ENCODE measurements around the gene CASP8. TPM values are rescaled to one million over a fixed set of nuclear protein-coding genes. Genes with fewer than 3 reads are reported as not detected.

Gene CASP8
- total RNA-seq, 1 experiment from 2014 or later: 25.6 TPM

DNA sequence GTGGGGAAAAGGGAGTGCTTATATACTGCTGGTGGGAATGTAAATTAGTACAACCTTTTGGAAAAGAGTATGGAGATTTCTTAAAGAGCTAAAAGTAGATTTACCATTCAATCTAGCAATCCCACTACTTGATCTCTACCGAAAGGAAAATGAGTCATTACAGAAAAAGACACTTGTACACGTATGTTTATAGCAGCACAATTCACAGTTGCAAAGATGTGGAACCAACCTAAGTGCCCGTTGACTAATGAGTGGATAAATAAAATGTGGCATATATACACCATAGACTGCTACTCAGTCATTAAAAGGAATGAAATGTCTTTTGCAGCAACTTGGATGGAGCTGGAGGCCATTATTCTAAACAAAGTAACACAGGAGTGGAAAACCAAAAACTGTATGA, 67.3 kb downstream of the CASP8 start:
- no peak for DNase-seq (ENCODE audit: low read depth)

- DNase-seq (ENCODE audit: low read depth): no peak
Measured at GRCh38 chr2:201329409-201329808, 69.1 kb downstream of the CASP8 start.

Small RNA genes within 50 kb of the gene (small RNA-seq; reads per million reads assigned to genes)
- not detected for gene MTND4LP13

Other genes with a start within 250 kb of the CASP8 start
- gene HYCC2, start 188.9 kb upstream of the CASP8 start, total RNA-seq (2014; rRNA removed; shearing (Covaris generic)): 1.8 and 4.0 TPM in 2 replicates
- gene NDUFB3, start 188.5 kb upstream of the CASP8 start, total RNA-seq (2014; rRNA removed; shearing (Covaris generic)): 134 and 165 TPM in 2 replicates
- gene CFLAR, start 144.4 kb upstream of the CASP8 start, total RNA-seq (2014; rRNA removed; shearing (Covaris generic)): 7.4 and 10.5 TPM in 2 replicates
- 1.5 and 2.0 TPM in 2 replicates for gene CASP10, start 77.4 kb upstream of the CASP8 start, total RNA-seq (2014; rRNA removed; shearing (Covaris generic))
- gene FLACC1, start 96.8 kb downstream of the CASP8 start, total RNA-seq (2014; rRNA removed; shearing (Covaris generic)): 0.53 and 1.9 TPM in 2 replicates
- 11.7 and 14.4 TPM in 2 replicates for gene TRAK2, start 190.9 kb downstream of the CASP8 start, total RNA-seq (2014; rRNA removed; shearing (Covaris generic))
- gene STRADB, start 191.2 kb downstream of the CASP8 start, total RNA-seq (2014; rRNA removed; shearing (Covaris generic)): 37.2 and 41.4 TPM in 2 replicates